Small intestine (tissue), 7 donors: ENCODE results near the gene PJVK. TPM values are rescaled to one million over a fixed set of nuclear protein-coding genes. Genes with fewer than 3 reads are reported as not detected.
"Not testable (repeated sequence)": the region's sequence is repeated elsewhere in the genome, so short reads cannot be mapped to it uniquely, and the experiment has no call there.

Experiments used
- DNase-seq, 2 donors: peaks; one replicate each; pipeline versions ENCODE4 v3.0.0 to v3.0.0-alpha.2; 2013
- FAIRE-seq: peaks from 2 replicates; lab custom pipeline; 2012; peaks lifted over from hg19 to GRCh38; lab: Jason Lieb, UNC
- H3K27ac ChIP-seq, 3 donors: one replicate each; pipeline ENCODE4 v1.5.1; 2013; ENCODE audit warnings: low read length in 2 of 3, mild to moderate bottlenecking in 2 of 3, control low read depth in 1 of 3, inconsistent platforms in 1 of 3, low read depth in 1 of 3, moderate library complexity in 1 of 3
- H3K27me3 ChIP-seq, 3 donors: one replicate each; pipeline ENCODE4 v1.6.1; 2013; ENCODE audit warnings: low read length in 3 of 3, inconsistent platforms in 1 of 3; ENCODE audit not compliant: control insufficient read depth in 3 of 3, insufficient read depth in 3 of 3
- H3K36me3 ChIP-seq, 3 donors: one replicate each; pipeline ENCODE4 v1.6.1; 2013; ENCODE audit warnings: low read length in 3 of 3, inconsistent platforms in 1 of 3, low read depth in 1 of 3, mild to moderate bottlenecking in 1 of 3, moderate library complexity in 1 of 3; ENCODE audit not compliant: control insufficient read depth in 3 of 3, insufficient read depth in 2 of 3
- H3K4me1 ChIP-seq, 3 donors: one replicate each; pipeline ENCODE4 v1.6.1; 2013; ENCODE audit warnings: low read length in 2 of 3, inconsistent platforms in 1 of 3, low read depth in 1 of 3, mild to moderate bottlenecking in 1 of 3, moderate library complexity in 1 of 3; ENCODE audit not compliant: control insufficient read depth in 3 of 3, insufficient read depth in 2 of 3
- H3K4me3 ChIP-seq, 3 donors: one replicate each; pipeline ENCODE4 v1.5.1; 2013; ENCODE audit warnings: low read length in 3 of 3, control low read depth in 1 of 3, inconsistent platforms in 1 of 3, low read depth in 1 of 3, mild to moderate bottlenecking in 1 of 3, moderate library complexity in 1 of 3
- H3K9me3 ChIP-seq, 2 donors: one replicate each; pipeline ENCODE4 v1.6.1; 2013; ENCODE audit warnings: low read depth in 1 of 2, low read length in 1 of 2; ENCODE audit not compliant: control insufficient read depth in 2 of 2, insufficient read depth in 1 of 2
- WGBS, 3 donors: extraction: QIAGEN DNeasy Blood & Tissue Kit; methylation state at CpG; one replicate each; pipeline ENCODE4 v1.1.7; 2013; 5-methylcytosine and 5-hydroxymethylcytosine counted together
- polyA plus RNA-seq, 4 donors: library from polyadenylated mRNA; stranded (reverse) in 3 of 4; unstranded in 1 of 4; fragments of 200-250 nt in 3 of 4; fragments of 120-200 nt in 1 of 4; gene quantifications; one replicate each; pipeline versions ENCODE4 v1.2.1 to v1.2.3, GENCODE V29; 2013
- donor health status: healthy with polysubstance abuse.
- donor health status: control.
- donor health status: control.
- donor health status: Bipolar disorder and iron deficiency.
- donor health status: healthy.

The PJVK gene
- polyA plus RNA-seq, 4 donors: 1.0 to 5.3 (median 1.1) TPM; not detected in 1

GRCh38 chr2:178423746-178424145 lies 27.4 kb upstream of the PJVK start:
- not testable (repeated sequence) for H3K4me3 ChIP-seq, FAIRE-seq, H3K36me3 ChIP-seq, H3K27ac ChIP-seq, H3K4me1 ChIP-seq, H3K9me3 ChIP-seq, H3K27me3 ChIP-seq, DNase-seq
- 90 to 94% (median 92%) methylated on average over 5 of the region's 5 CpGs for WGBS, 3 donors

GRCh38 chr2:178425255-178425827 lies 25.8 kb upstream of the PJVK start:
- Histone ChIP-seq H3K4me3 (no peak overlapping the region), H3K4me1 (no peaks in the 10 kb centered on the region), H3K9me3 (peaks cover 0 to 4% of the 10 kb centered on the region in 2 donors), H3K27me3 (no peaks in the 10 kb centered on the region), H3K27ac (no peak overlapping the region), H3K36me3 (peaks cover 0 to 3% (median 0%) of the 10 kb centered on the region in 3 donors)
- 93 to 97% (median 95%) methylated on average over 4 of the region's 4 CpGs for WGBS, 3 donors
- FAIRE-seq: no peak
- DNase-seq: no peak

GRCh38 chr2:178426388-178426787 lies 24.8 kb upstream of the PJVK start:
- H3K4me1 ChIP-seq: no peaks in the 10 kb centered on the region
- H3K36me3 ChIP-seq: peaks cover 0 to 9% (median 0%) of the 10 kb centered on the region in 3 donors
- peaks cover 0 to 4% of the 10 kb centered on the region in 2 donors for H3K9me3 ChIP-seq
- H3K4me3 ChIP-seq: no peak overlapping the region
- WGBS, 3 donors: 94 to 96% (median 94%) methylated on average over 3 of the region's 3 CpGs
- H3K27me3 ChIP-seq: no peaks in the 10 kb centered on the region
- no peak overlapping the region for H3K27ac ChIP-seq
- DNase-seq (no peak), FAIRE-seq (no peak)

GRCh38 chr2:178427458-178427857 lies 23.7 kb upstream of the PJVK start:
- no peaks in the 10 kb centered on the region for H3K4me1 ChIP-seq
- WGBS, 3 donors: 87 to 95% (median 93%) methylated on average over 2 of the region's 2 CpGs
- DNase-seq: no peak
- peaks cover 0 to 3% of the 10 kb centered on the region in 2 donors for H3K9me3 ChIP-seq
- H3K36me3 ChIP-seq: peaks cover 0 to 9% (median 5%) of the 10 kb centered on the region in 3 donors
- no peak for FAIRE-seq
- H3K4me3 ChIP-seq: no peak overlapping the region
- no peaks in the 10 kb centered on the region for H3K27me3 ChIP-seq
- H3K27ac ChIP-seq: no peak overlapping the region

GRCh38 chr2:178428396-178428806 lies 22.8 kb upstream of the PJVK start:
- Histone ChIP-seq H3K4me1 (no peaks in the 10 kb centered on the region), H3K4me3 (no peak overlapping the region), H3K9me3 (no peaks in the 10 kb centered on the region), H3K27ac (no peak overlapping the region), H3K27me3 (no peaks in the 10 kb centered on the region), H3K36me3 (peaks cover 2 to 9% (median 5%) of the 10 kb centered on the region in 3 donors)
- DNase-seq: peak in 1 of 2 donors; percentile 9
- no peak for FAIRE-seq
- WGBS, 3 donors: 42 to 78% (median 63%) methylated on average over 1 of the region's 1 CpG

GRCh38 chr2:178429336-178429735 lies 21.8 kb upstream of the PJVK start:
- DNase-seq: no peak
- no peaks in the 10 kb centered on the region for H3K9me3 ChIP-seq
- H3K4me1 ChIP-seq: no peaks in the 10 kb centered on the region
- H3K4me3 ChIP-seq: no peak overlapping the region
- H3K27me3 ChIP-seq: no peaks in the 10 kb centered on the region
- peaks cover 2 to 16% (median 5%) of the 10 kb centered on the region in 3 donors for H3K36me3 ChIP-seq
- no peak overlapping the region for H3K27ac ChIP-seq
- no peak for FAIRE-seq

GRCh38 chr2:178436662-178437061 lies 14.5 kb upstream of the PJVK start:
- no peaks in the 10 kb centered on the region for H3K9me3 ChIP-seq
- 89 to 99% (median 95%) methylated on average over 2 of the region's 2 CpGs for WGBS, 3 donors
- no peaks in the 10 kb centered on the region for H3K27me3 ChIP-seq
- no peak overlapping the region for H3K4me3 ChIP-seq
- peaks cover 11 to 22% (median 19%) of the 10 kb centered on the region in 3 donors for H3K36me3 ChIP-seq
- DNase-seq: no peak
- no peaks in the 10 kb centered on the region for H3K4me1 ChIP-seq
- H3K27ac ChIP-seq: no peak overlapping the region
- no peak for FAIRE-seq

GRCh38 chr2:178441426-178441825 lies 9.8 kb upstream of the PJVK start:
- 88 to 92% (median 91%) methylated on average over 2 of the region's 2 CpGs for WGBS, 3 donors
- DNase-seq: no peak
- H3K36me3 ChIP-seq: peaks cover 7 to 18% (median 16%) of the 10 kb centered on the region in 3 donors

More at GRCh38 chr2:178441426-178441825, 9.8 kb upstream of the PJVK start:
- Histone ChIP-seq H3K27ac (no peak overlapping the region), H3K4me1 (no peaks in the 10 kb centered on the region), H3K9me3 (no peaks in the 10 kb centered on the region), H3K27me3 (no peaks in the 10 kb centered on the region), H3K4me3 (no peak overlapping the region)
- no peak for FAIRE-seq
